ENCODE measurements around the gene BLM. TPM values are rescaled to one million over a fixed set of nuclear protein-coding genes. Genes with fewer than 3 reads are reported as not detected.
"Not testable (repeated sequence)": the region's sequence is repeated elsewhere in the genome, so short reads cannot be mapped to it uniquely, and the experiment has no call there.

BLM gene
- total and polyA plus RNA-seq, 5 donors = 8.1 to 45.3 (median 22.9) TPM

- H3K4me1 ChIP-seq (ENCODE audit: control insufficient read depth, insufficient read depth, low read length) = peaks cover 5% of the 10 kb centered on the region
- H3K27ac ChIP-seq (ENCODE audit: low read length) = no peak overlapping the region
- intact Hi-C loops (cut with DNase I) = no loop called here
- DNase-seq (no peak), ATAC-seq (no peak)
- no peaks in the 10 kb centered on the region for H3K9me3 ChIP-seq (ENCODE audit: control insufficient read depth, low read length)
- no peaks in the 10 kb centered on the region for H3K27me3 ChIP-seq (ENCODE audit: control insufficient read depth, insufficient read depth)
- H3K4me3 ChIP-seq (ENCODE audit: low read length) = no peak overlapping the region
- 93% methylated on average over 1 of the region's 1 CpG for WGBS
These were observed 36.1 kb upstream of the BLM start for GRCh38 chr15:90681056-90681455.

GRCh38 chr15:90681480-90681879 is 35.7 kb upstream of the BLM start:
- Histone ChIP-seq H3K27ac (ENCODE audit: low read length) (no peak overlapping the region), H3K4me3 (ENCODE audit: low read length) (no peak overlapping the region), H3K27me3 (ENCODE audit: control insufficient read depth, insufficient read depth) (no peaks in the 10 kb centered on the region), H3K9me3 (ENCODE audit: control insufficient read depth, low read length) (no peaks in the 10 kb centered on the region), H3K4me1 (ENCODE audit: control insufficient read depth, insufficient read depth, low read length) (peaks cover 5% of the 10 kb centered on the region)
- intact Hi-C loops (cut with DNase I) = no loop called here
- DNase-seq (no peak), ATAC-seq (no peak)
- 87% methylated on average over 9 of the region's 9 CpGs for WGBS

GRCh38 chr15:90683371-90683770 is 33.8 kb upstream of the BLM start:
- Histone ChIP-seq H3K4me3 (ENCODE audit: low read length) (no peak overlapping the region), H3K27ac (ENCODE audit: low read length) (no peak overlapping the region), H3K4me1 (ENCODE audit: control insufficient read depth, insufficient read depth, low read length) (peaks cover 5% of the 10 kb centered on the region), H3K27me3 (ENCODE audit: control insufficient read depth, insufficient read depth) (no peaks in the 10 kb centered on the region), H3K9me3 (ENCODE audit: control insufficient read depth, low read length) (no peaks in the 10 kb centered on the region)
- no peak for ATAC-seq
- intact Hi-C loops (cut with DNase I) = no loop called here
- 80% methylated on average over 10 of the region's 10 CpGs for WGBS
- no peak for DNase-seq

GRCh38 chr15:90683876-90684275 is 33.3 kb upstream of the BLM start:
- Histone ChIP-seq H3K27me3 (ENCODE audit: control insufficient read depth, insufficient read depth) (no peaks in the 10 kb centered on the region), H3K27ac (ENCODE audit: low read length) (no peak overlapping the region), H3K9me3 (ENCODE audit: control insufficient read depth, low read length) (no peaks in the 10 kb centered on the region), H3K4me3 (ENCODE audit: low read length) (no peak overlapping the region), H3K4me1 (ENCODE audit: control insufficient read depth, insufficient read depth, low read length) (peaks cover 5% of the 10 kb centered on the region)
- intact Hi-C loops (cut with DNase I) = no loop called here
- ATAC-seq = no peak
- DNase-seq = no peak
- 81% methylated on average over 4 of the region's 4 CpGs for WGBS

GRCh38 chr15:90684281-90684680 is 32.9 kb upstream of the BLM start:
- H3K4me1 ChIP-seq (ENCODE audit: control insufficient read depth, insufficient read depth, low read length) = peaks cover 5% of the 10 kb centered on the region
- no peak for DNase-seq
- no peak overlapping the region for H3K4me3 ChIP-seq (ENCODE audit: low read length)
- H3K27me3 ChIP-seq (ENCODE audit: control insufficient read depth, insufficient read depth) = no peaks in the 10 kb centered on the region
- no peaks in the 10 kb centered on the region for H3K9me3 ChIP-seq (ENCODE audit: control insufficient read depth, low read length)
- WGBS = 63% methylated on average over 5 of the region's 5 CpGs
- H3K27ac ChIP-seq (ENCODE audit: low read length) = no peak overlapping the region
- intact Hi-C loops (cut with DNase I) = no loop called here
- no peak for ATAC-seq

- no peak for DNase-seq
- Histone ChIP-seq H3K4me3 (ENCODE audit: low read length) (no peak overlapping the region), H3K27ac (ENCODE audit: low read length) (no peak overlapping the region), H3K4me1 (ENCODE audit: control insufficient read depth, insufficient read depth, low read length) (peaks cover under 1% of the 10 kb centered on the region), H3K9me3 (ENCODE audit: control insufficient read depth, low read length) (no peaks in the 10 kb centered on the region), H3K27me3 (ENCODE audit: control insufficient read depth, insufficient read depth) (no peaks in the 10 kb centered on the region)
- 81% methylated on average over 11 of the region's 11 CpGs for WGBS
- no peak for ATAC-seq
- intact Hi-C loops (cut with DNase I) = no loop called here
These were observed 31.3 kb upstream of the BLM start for GRCh38 chr15:90685591-90686434.

GRCh38 chr15:90686435-90687218 is 30.5 kb upstream of the BLM start:
- H3K27ac ChIP-seq (ENCODE audit: low read length) = no peak overlapping the region
- 77% methylated on average over 3 of the region's 3 CpGs for WGBS
- no peak for ATAC-seq

GRCh38 chr15:90689326-90689961 is 27.7 kb upstream of the BLM start:
- ATAC-seq; H3K4me1 ChIP-seq (ENCODE audit: control insufficient read depth, insufficient read depth, low read length); DNase-seq; H3K27ac ChIP-seq (ENCODE audit: low read length); H3K4me3 ChIP-seq (ENCODE audit: low read length); intact Hi-C loops (cut with DNase I); H3K27me3 ChIP-seq (ENCODE audit: control insufficient read depth, insufficient read depth); H3K9me3 ChIP-seq (ENCODE audit: control insufficient read depth, low read length): not testable (repeated sequence)
- 90% methylated on average over 6 of the region's 6 CpGs for whole genome bisulfite sequencing

More at GRCh38 chr15:90686435-90687218, 30.5 kb upstream of the BLM start:
- Histone ChIP-seq H3K4me1 (ENCODE audit: control insufficient read depth, insufficient read depth, low read length) (no peaks in the 10 kb centered on the region), H3K4me3 (ENCODE audit: low read length) (no peak overlapping the region), H3K9me3 (ENCODE audit: control insufficient read depth, low read length) (no peaks in the 10 kb centered on the region), H3K27me3 (ENCODE audit: control insufficient read depth, insufficient read depth) (no peaks in the 10 kb centered on the region)
- no peak for DNase-seq
- intact Hi-C loops (cut with DNase I) = no loop called here

- Histone ChIP-seq H3K4me1 (ENCODE audit: control insufficient read depth, insufficient read depth, low read length) (no peaks in the 10 kb centered on the region), H3K27me3 (ENCODE audit: control insufficient read depth, insufficient read depth) (no peaks in the 10 kb centered on the region), H3K27ac (ENCODE audit: low read length) (no peak overlapping the region), H3K9me3 (ENCODE audit: control insufficient read depth, low read length) (no peaks in the 10 kb centered on the region), H3K4me3 (ENCODE audit: low read length) (no peak overlapping the region)
- ATAC-seq = no peak
- intact Hi-C loops (cut with DNase I) = loop anchor here (5.0 to 10.0 kb wide), 3 partner anchors 38 to 46 kb away; no protein-coding TSS in a partner anchor
- 37% methylated on average over 2 of the region's 2 CpGs for WGBS
- no peak for DNase-seq
These were observed 26.6 kb upstream of the BLM start for GRCh38 chr15:90690585-90690984.

GRCh38 chr15:90691369-90691768 is 25.8 kb upstream of the BLM start:
- no peaks in the 10 kb centered on the region for H3K27me3 ChIP-seq (ENCODE audit: control insufficient read depth, insufficient read depth)
- no peak overlapping the region for H3K4me3 ChIP-seq (ENCODE audit: low read length)
- intact Hi-C loops (cut with DNase I) = loop anchor here (5.0 to 10.0 kb wide), 3 partner anchors 39 to 47 kb away; no protein-coding TSS in a partner anchor
- no peaks in the 10 kb centered on the region for H3K4me1 ChIP-seq (ENCODE audit: control insufficient read depth, insufficient read depth, low read length)
- DNase-seq = no peak
- H3K9me3 ChIP-seq (ENCODE audit: control insufficient read depth, low read length) = no peaks in the 10 kb centered on the region
- H3K27ac ChIP-seq (ENCODE audit: low read length) = no peak overlapping the region
- ATAC-seq = no peak
- WGBS = 94% methylated on average over 4 of the region's 4 CpGs

Measured in right cardiac atrium (tissue), 5 donors.